Gastroesophageal sphincter (tissue), 3 donors: ENCODE results near the gene STK32C.

Experiments
- EP300 ChIP-seq: sonication (generic); formaldehyde crosslinking; IDR thresholded peaks from one replicate; pipeline ENCODE4 v1.6.1; 2017; ENCODE audit warnings: antibody characterized with exemption, mild to moderate bottlenecking
- TF ChIP-seq, protein P1 (sequence below), 4 experiments: fragments of 200-600 bp in 2 of 4; fragments of 450-650 bp in 2 of 4; sonication (generic) in 1 of 4; IDR thresholded peaks; one replicate each; pipeline ENCODE4 v1.5.1; 2017 to 2019; ENCODE audit warnings: antibody characterized with exemption in 4 of 4, mild to moderate bottlenecking in 2 of 4, moderate library complexity in 2 of 4

DNA sequence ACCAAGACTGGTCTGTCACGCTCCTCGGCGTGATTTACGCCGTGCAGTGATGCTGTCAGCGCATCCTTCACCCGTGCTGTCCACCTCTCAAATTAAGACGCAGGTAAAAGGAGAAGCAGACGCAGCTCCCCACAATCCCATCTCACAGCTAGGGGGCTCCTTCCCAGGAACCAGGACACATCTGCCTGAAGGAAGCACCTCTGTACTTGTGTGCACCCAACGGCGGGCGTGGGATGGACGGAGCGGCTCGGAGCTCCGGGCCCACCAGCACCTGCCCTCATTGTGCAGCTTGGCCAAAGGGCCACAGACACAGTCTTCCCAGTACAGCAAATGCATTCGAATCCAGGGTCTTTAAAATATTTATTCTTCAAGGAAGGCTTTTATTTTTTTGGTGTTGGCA, 55.3 kb downstream of the STK32C start:
- TF ChIP-seq, protein P1, sequence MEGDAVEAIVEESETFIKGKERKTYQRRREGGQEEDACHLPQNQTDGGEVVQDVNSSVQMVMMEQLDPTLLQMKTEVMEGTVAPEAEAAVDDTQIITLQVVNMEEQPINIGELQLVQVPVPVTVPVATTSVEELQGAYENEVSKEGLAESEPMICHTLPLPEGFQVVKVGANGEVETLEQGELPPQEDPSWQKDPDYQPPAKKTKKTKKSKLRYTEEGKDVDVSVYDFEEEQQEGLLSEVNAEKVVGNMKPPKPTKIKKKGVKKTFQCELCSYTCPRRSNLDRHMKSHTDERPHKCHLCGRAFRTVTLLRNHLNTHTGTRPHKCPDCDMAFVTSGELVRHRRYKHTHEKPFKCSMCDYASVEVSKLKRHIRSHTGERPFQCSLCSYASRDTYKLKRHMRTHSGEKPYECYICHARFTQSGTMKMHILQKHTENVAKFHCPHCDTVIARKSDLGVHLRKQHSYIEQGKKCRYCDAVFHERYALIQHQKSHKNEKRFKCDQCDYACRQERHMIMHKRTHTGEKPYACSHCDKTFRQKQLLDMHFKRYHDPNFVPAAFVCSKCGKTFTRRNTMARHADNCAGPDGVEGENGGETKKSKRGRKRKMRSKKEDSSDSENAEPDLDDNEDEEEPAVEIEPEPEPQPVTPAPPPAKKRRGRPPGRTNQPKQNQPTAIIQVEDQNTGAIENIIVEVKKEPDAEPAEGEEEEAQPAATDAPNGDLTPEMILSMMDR (IDR thresholded peaks at IDR 0.05): no peak
- TF ChIP-seq EP300: no peak
